BE2C (cell line): ENCODE data around the gene IQCE.

Experiments used
- DNase-seq: peaks from one replicate; pipeline ENCODE4 v3.0.0-alpha.2; 2020
- H3K27me3 ChIP-seq: fragments of 250-450 bp; sonication (Bioruptor Pico); 2 replicates; pipeline ENCODE4 v1.5.1; 2020; ENCODE audit warnings: mild to moderate bottlenecking
- H3K36me3 ChIP-seq: fragments of 250-450 bp; sonication (Bioruptor Pico); 2 replicates; pipeline ENCODE4 v1.5.1; 2020; ENCODE audit warnings: mild to moderate bottlenecking
- H3K4me1 ChIP-seq: fragments of 250-450 bp; sonication (Bioruptor Pico); 2 replicates; pipeline ENCODE4 v1.5.1; 2020
- H3K4me3 ChIP-seq: 2 replicates; pipeline ENCODE4 v1.5.1; 2011; ENCODE audit warnings: low read depth, low read length
- H3K9me3 ChIP-seq: fragments of 250-450 bp; sonication (Bioruptor Pico); 2 replicates; pipeline ENCODE4 v1.5.1; 2020
- TF ChIP-seq, protein P1 (sequence below): IDR thresholded peaks from 2 replicates; pipeline ENCODE4 v1.5.1; 2012; ENCODE audit warnings: mild to moderate bottlenecking, low read depth, low read length

IQCE gene

DNA sequence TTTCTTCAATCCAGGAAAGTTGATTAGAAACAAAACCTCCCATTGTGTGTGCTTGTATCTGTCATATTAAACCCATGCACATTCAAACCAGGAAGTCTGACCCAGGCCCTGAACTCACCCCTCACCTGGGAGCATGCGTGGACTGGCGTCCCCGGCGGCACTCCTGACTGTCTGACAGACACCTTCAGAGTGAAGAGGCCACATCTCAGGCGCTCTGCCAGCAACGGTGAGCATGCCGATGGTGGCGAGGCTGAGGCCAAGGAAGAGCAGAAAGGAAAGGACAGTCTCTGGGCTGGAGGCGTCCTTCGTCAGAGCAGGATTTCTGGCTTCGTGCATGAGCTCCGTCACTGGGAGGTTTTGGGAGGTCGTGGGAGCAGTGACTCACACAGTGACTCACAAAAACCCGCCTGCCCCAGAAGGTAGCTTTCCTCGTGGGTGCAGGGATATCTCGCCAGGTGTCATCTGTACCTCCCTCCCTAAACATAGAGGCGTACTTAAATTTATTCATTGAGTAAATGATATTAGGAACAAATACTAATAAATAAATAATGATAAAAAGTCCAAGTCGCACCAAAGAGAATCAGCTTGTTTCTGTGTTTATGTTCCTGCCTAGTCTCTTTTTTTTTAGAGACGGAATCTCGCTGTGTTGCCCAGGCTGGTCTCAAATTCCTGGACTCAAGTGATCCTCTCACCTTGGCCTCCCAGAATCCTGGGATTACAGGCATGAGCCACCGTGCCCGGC, 13.5 kb downstream of the IQCE start:
- DNase-seq = no peak
- Histone ChIP-seq H3K4me1 (no peaks in the 10 kb centered on the region; the same call in 1 of the 2 replicates), H3K9me3 (no peaks in the 10 kb centered on the region), H3K36me3 (no peaks in the 10 kb centered on the region; the same call in 1 of the 2 replicates), H3K4me3 (no peak overlapping the region), H3K27me3 (no peaks in the 10 kb centered on the region)
- TF ChIP-seq, protein P1, sequence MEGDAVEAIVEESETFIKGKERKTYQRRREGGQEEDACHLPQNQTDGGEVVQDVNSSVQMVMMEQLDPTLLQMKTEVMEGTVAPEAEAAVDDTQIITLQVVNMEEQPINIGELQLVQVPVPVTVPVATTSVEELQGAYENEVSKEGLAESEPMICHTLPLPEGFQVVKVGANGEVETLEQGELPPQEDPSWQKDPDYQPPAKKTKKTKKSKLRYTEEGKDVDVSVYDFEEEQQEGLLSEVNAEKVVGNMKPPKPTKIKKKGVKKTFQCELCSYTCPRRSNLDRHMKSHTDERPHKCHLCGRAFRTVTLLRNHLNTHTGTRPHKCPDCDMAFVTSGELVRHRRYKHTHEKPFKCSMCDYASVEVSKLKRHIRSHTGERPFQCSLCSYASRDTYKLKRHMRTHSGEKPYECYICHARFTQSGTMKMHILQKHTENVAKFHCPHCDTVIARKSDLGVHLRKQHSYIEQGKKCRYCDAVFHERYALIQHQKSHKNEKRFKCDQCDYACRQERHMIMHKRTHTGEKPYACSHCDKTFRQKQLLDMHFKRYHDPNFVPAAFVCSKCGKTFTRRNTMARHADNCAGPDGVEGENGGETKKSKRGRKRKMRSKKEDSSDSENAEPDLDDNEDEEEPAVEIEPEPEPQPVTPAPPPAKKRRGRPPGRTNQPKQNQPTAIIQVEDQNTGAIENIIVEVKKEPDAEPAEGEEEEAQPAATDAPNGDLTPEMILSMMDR = no peak

DNA sequence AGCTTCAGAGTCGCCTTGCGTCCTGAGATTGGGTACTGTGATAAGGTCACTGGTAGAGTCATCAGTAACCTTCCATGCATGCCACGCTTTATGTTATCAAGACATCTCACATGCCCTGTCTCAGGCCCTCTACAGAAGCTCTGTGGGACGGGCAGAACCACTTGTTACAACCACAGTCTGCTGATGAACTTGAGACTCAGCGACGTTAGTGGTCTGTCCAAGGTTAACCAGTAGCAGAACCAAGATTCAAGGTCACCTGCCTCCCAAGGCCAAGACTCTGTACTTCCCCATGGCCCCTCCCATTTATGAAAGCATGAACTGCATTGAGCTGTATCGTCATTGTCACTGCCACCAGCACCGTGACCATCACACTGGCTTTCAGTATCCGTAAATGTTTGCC, 15.0 kb downstream of the IQCE start:
- DNase-seq = no peak
- no peaks in the 10 kb centered on the region for H3K9me3 ChIP-seq
- no peak overlapping the region for H3K4me3 ChIP-seq

DNA sequence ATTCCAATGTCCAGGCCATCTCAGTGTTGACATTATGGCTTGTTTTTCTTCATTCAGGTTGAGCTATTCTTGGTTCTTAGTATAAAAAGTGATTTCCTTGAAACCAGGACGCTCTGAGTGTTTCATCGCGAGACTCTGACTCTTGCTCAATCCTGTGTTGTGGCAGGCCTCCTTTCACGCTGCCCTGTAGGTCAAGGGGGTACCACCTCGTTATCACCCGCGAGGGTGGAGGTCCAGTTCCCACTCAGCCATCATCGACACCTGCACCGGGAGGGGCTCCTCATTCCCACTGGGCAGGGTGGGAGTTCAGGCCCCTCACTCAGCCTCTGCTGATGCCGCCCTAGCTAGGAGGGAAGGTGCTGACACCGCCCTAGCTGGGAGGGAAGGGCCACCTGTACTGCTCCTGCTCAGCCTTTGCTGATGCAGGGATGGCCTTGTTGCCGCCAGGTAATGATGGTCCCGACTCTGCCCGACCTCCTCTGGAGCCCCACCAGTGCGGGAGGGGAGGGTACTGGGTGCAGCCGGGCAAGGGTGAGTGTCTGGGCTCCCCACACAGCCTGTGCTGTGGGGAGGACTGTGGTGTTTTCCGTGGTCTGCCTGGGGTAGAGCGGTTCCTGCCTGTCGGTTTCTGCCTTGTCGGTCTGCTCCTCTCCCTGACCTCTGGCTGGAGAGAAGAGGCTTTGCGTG, 16.4 kb downstream of the IQCE start:
- Histone ChIP-seq H3K9me3 (no peaks in the 10 kb centered on the region), H3K27me3 (no peaks in the 10 kb centered on the region), H3K36me3 (no peaks in the 10 kb centered on the region; the same call in 1 of the 2 replicates), H3K4me1 (no peaks in the 10 kb centered on the region), H3K4me3 (no peak overlapping the region)
- no peak for DNase-seq
- TF ChIP-seq, protein P1 = no peak

More for the DNA sequence above, 15.0 kb downstream of the IQCE start:
- H3K4me1 ChIP-seq = no peaks in the 10 kb centered on the region
- no peaks in the 10 kb centered on the region for H3K27me3 ChIP-seq
- TF ChIP-seq, protein P1 = no peak
- no peaks in the 10 kb centered on the region; the same call in 1 of the 2 replicates for H3K36me3 ChIP-seq

DNA sequence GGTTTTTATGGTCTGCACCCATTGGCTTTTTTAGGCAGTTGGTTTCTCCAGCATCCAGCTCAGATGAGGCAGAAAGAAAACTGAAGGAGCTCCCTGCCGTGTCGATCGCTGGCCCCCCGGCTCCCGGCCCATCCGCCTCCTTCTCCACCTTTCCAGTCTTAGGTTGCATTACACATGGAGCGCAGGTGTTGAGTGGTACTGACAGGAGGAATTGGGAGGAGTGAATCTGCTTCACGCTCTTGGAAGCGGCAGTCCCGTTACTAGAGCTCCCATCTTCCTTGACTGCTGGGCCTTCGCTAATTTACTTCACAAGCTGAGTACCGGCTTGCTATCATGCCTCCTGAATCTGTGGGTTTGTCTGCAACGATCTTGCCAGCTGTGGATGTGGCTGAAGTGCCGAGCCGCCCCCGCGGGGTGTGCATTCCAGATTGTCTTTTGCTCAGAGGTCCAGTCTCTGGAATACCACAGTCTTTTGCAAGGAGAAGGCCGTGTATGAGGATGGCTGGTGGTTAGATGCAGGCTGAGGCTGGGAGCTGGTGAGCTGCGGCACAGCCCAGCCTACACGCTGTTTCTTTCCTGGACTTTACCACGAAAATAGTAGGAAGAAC, 17.1 kb downstream of the IQCE start:
- DNase-seq = no peak
- H3K4me3 ChIP-seq = no peak overlapping the region
- H3K36me3 ChIP-seq = no peaks in the 10 kb centered on the region; the same call in 1 of the 2 replicates
- TF ChIP-seq, protein P1 = no peak
- no peaks in the 10 kb centered on the region for H3K4me1 ChIP-seq
- no peaks in the 10 kb centered on the region for H3K9me3 ChIP-seq
- no peaks in the 10 kb centered on the region for H3K27me3 ChIP-seq

DNA sequence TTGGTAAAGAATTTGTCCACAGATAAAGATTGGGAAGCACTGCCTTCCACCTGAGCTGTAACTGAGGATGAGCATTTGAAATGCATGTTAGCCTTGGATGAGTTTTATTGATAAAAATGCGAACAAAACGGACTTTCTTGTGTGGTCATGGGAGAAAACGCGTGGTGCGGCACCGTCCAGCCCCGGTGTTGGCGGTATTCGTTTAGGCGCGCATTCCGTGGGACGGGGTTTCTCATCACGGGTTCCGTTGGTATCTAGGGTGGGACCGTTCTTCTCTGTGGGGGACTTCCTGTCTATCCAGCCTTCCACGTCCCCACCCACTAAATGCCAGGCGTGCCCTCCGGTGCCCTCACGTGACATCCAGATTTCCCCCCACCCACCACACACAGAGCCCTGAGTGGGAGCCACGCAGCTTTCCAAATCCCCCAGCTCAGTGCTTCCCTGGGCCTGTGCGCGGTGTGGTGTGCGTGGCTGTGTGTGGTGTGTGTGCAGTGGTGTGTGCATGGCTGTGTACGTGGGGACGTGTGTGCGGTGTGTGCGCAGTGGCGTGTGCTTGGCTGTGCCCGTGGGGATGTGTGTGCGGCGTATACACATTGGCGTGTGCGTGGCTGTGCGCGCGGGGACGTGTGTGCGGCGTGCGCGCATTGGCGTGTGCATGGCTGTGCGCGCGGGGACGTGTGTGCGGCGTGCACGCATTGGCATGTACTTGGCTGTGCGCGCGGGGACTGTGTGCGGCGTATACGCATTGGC, 18.1 kb downstream of the IQCE start:
- no peak overlapping the region for H3K4me3 ChIP-seq
- H3K4me1 ChIP-seq = no peaks in the 10 kb centered on the region
- no peak for DNase-seq
- no peaks in the 10 kb centered on the region for H3K9me3 ChIP-seq
- no peaks in the 10 kb centered on the region; the same call in 1 of the 2 replicates for H3K36me3 ChIP-seq
- TF ChIP-seq, protein P1 = no peak
- no peaks in the 10 kb centered on the region for H3K27me3 ChIP-seq
